Endodermal cell (in vitro differentiated cells): ENCODE measurements around the gene CFAP298. TPM values are rescaled to one million over a fixed set of nuclear protein-coding genes. Genes with fewer than 3 reads are reported as not detected.

Source experiments
- DNase-seq: peaks from one replicate; pipeline ENCODE4 v3.0.0-alpha.2; 2017
- H3K27ac ChIP-seq: 2 replicates; pipeline ENCODE4 v1.5.1; 2013; ENCODE audit warnings: mild to moderate bottlenecking, low read depth, low read length, moderate library complexity
- H3K27me3 ChIP-seq: 2 replicates; pipeline ENCODE4 v1.6.1; 2013; ENCODE audit warnings: mild to moderate bottlenecking, low read length, moderate library complexity; ENCODE audit not compliant: insufficient read depth, control insufficient read depth, poor library complexity, severe bottlenecking
- H3K36me3 ChIP-seq: 2 replicates; pipeline ENCODE4 v1.7.0; 2013; ENCODE audit warnings: mild to moderate bottlenecking, low read length, moderate library complexity; ENCODE audit not compliant: control insufficient read depth, insufficient read depth
- H3K4me1 ChIP-seq: one replicate; pipeline ENCODE4 v1.7.0; 2013; ENCODE audit warnings: low read length; ENCODE audit not compliant: control insufficient read depth, insufficient read depth
- H3K4me3 ChIP-seq: 2 replicates; pipeline ENCODE4 v1.5.1; 2013; ENCODE audit warnings: mild to moderate bottlenecking, low read length, moderate library complexity
- H3K9ac ChIP-seq: 2 replicates; pipeline ENCODE4 v1.6.1; 2013; ENCODE audit warnings: mild to moderate bottlenecking, low read length, moderate library complexity; ENCODE audit not compliant: poor library complexity, severe bottlenecking; ENCODE audit errors: extremely low read depth
- H3K9me3 ChIP-seq: 2 replicates; pipeline ENCODE4 v1.6.1; 2013; ENCODE audit warnings: mild to moderate bottlenecking, low read length, moderate library complexity; ENCODE audit not compliant: control insufficient read depth
- H3K27ac Mint-ChIP-seq: 2 replicates; pipeline ENCODE4 v1.8.0; 2020; ENCODE audit warnings: mixed read lengths
- H3K27me3 Mint-ChIP-seq: 2 replicates; pipeline ENCODE4 v1.8.0; 2021; ENCODE audit warnings: mild to moderate bottlenecking, mixed read lengths; ENCODE audit not compliant: insufficient read depth
- H3K36me3 Mint-ChIP-seq: 2 replicates; pipeline ENCODE4 v1.8.0; 2020; ENCODE audit warnings: low read depth, mixed read lengths
- H3K4me1 Mint-ChIP-seq: 2 replicates; pipeline ENCODE4 v1.8.0; 2020; ENCODE audit warnings: mixed read lengths
- H3K4me3 Mint-ChIP-seq: 2 replicates; pipeline ENCODE4 v1.8.0; 2020; ENCODE audit warnings: mild to moderate bottlenecking, moderate library complexity, mixed read lengths
- H3K9me3 Mint-ChIP-seq: 2 replicates; pipeline ENCODE4 v1.8.0; 2020; ENCODE audit warnings: mild to moderate bottlenecking, mixed read lengths
- WGBS, 2 experiments: methylation state at CpG; one replicate each; pipeline versions ENCODE4 v1.1.5 to v1.1.7; 2013; ENCODE audit warnings: missing lambda C conversion rate in 2 of 2, mixed read lengths in 1 of 2; ENCODE audit not compliant: insufficient coverage in 1 of 2, insufficient read length in 1 of 2; 5-methylcytosine and 5-hydroxymethylcytosine counted together
- total RNA-seq, 2 donors: library from RNA; stranded (reverse); fragmentation: NEBNext Ultra II Directional in 1 of 2; extraction: Animal tissue kit (Norgen Biotek cat#: 25700) in 1 of 2; gene quantifications; 2 replicates in 1 of 2; 3 replicates in 1 of 2; pipeline ENCODE4 v1.2.1, GENCODE V29; 2021
- TF ChIP-seq, protein P1 (sequence below): fragments of 200-600 bp; sonication (generic); conservative IDR thresholded peaks from 2 replicates; pipeline ENCODE4 v1.5.0; 2021; ENCODE audit warnings: antibody characterized with exemption, mild to moderate bottlenecking

Gene CFAP298
- total RNA-seq, 2 donors from 2014 or later: 57.3 to 62.2 TPM

DNA sequence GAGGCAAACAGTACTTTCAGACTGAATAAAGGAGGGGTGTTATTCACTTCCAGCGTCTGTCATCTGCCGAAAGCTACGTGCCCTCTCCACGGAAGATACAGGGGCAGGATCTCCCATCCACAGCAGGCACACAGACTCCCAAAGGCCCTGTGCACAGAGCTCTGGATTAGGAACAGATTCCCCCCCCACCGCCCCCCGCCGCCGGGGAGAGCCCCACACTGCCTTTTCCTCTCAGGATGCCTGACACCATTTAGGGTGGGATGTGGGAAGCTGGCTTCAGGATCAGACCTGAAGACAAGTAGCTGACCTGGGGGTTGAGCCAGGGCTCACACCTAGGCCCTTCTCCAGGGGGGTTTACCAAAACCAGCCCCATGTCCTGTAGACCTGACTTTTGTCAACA lies 18.5 kb downstream of the CFAP298 start:
- H3K36me3 ChIP-seq: peaks cover 2% of the 10 kb centered on the region
- WGBS, 2 experiments: 95 to 100% methylated on average over 1 to 8 of the region's 8 CpGs
- no peaks in the 10 kb centered on the region for H3K27me3 Mint-ChIP-seq
- H3K27ac ChIP-seq: no peak overlapping the region
- TF ChIP-seq, protein P1, sequence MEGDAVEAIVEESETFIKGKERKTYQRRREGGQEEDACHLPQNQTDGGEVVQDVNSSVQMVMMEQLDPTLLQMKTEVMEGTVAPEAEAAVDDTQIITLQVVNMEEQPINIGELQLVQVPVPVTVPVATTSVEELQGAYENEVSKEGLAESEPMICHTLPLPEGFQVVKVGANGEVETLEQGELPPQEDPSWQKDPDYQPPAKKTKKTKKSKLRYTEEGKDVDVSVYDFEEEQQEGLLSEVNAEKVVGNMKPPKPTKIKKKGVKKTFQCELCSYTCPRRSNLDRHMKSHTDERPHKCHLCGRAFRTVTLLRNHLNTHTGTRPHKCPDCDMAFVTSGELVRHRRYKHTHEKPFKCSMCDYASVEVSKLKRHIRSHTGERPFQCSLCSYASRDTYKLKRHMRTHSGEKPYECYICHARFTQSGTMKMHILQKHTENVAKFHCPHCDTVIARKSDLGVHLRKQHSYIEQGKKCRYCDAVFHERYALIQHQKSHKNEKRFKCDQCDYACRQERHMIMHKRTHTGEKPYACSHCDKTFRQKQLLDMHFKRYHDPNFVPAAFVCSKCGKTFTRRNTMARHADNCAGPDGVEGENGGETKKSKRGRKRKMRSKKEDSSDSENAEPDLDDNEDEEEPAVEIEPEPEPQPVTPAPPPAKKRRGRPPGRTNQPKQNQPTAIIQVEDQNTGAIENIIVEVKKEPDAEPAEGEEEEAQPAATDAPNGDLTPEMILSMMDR: no peak
- no peaks in the 10 kb centered on the region for H3K4me1 ChIP-seq
- H3K4me3 Mint-ChIP-seq: no peak overlapping the region
- no peaks in the 10 kb centered on the region for H3K27me3 ChIP-seq
- no peak for DNase-seq
- H3K4me3 ChIP-seq: no peak overlapping the region
- no peaks in the 10 kb centered on the region for H3K9me3 Mint-ChIP-seq
- H3K9ac ChIP-seq: no peak overlapping the region
- peaks cover 11% of the 10 kb centered on the region for H3K36me3 Mint-ChIP-seq
- H3K4me1 Mint-ChIP-seq: peaks cover 8% of the 10 kb centered on the region
- H3K9me3 ChIP-seq: no peaks in the 10 kb centered on the region
- no peak overlapping the region for H3K27ac Mint-ChIP-seq

DNA sequence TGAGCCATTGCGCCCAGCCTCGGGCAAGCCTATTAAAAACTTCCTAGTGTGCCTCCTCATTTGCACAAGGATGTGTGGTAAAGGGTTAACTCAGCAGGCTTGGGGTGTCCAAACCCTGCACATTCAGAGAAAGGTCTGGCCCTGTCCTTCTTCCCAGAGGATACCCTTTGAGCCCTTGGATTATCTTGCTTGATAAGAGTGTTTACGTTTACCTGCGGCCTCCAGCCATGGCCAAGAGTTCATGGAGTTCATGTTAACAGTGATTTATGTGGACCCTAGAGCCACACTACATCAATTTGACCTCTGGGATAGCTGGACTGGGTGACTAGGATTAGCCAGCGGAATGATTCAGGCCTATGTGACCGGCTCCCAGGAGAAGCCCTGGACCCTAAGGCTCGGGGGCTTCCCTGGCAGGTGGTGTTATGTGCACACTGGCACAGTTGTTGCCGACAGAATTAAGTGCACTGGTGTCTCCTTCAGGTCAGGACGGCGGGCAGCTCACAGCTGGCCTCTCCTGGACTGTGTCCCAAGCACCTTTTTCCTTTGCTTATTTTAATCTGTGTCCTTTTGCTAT lies 19.2 kb downstream of the CFAP298 start:
- Mint-ChIP-seq H3K36me3 (peaks cover 10% of the 10 kb centered on the region), H3K27ac (no peak overlapping the region), H3K27me3 (no peaks in the 10 kb centered on the region), H3K4me1 (peaks cover 8% of the 10 kb centered on the region), H3K4me3 (no peak overlapping the region), H3K9me3 (no peaks in the 10 kb centered on the region)
- H3K9me3 ChIP-seq: no peaks in the 10 kb centered on the region
- TF ChIP-seq, protein P1: no peak
- H3K27me3 ChIP-seq: no peaks in the 10 kb centered on the region
- no peak overlapping the region for H3K4me3 ChIP-seq
- DNase-seq: no peak
- no peak overlapping the region for H3K27ac ChIP-seq
- no peak overlapping the region for H3K9ac ChIP-seq
- WGBS, 2 experiments: 89 to 93% methylated on average over 4 to 10 of the region's 10 CpGs
- H3K4me1 ChIP-seq: no peaks in the 10 kb centered on the region
- no peaks in the 10 kb centered on the region for H3K36me3 ChIP-seq

- TF ChIP-seq, protein P1: no peak
- no peak overlapping the region for H3K9ac ChIP-seq
- Mint-ChIP-seq H3K9me3 (no peaks in the 10 kb centered on the region), H3K36me3 (no peaks in the 10 kb centered on the region), H3K4me1 (peaks cover 8% of the 10 kb centered on the region), H3K27me3 (no peaks in the 10 kb centered on the region), H3K27ac (no peak overlapping the region), H3K4me3 (no peak overlapping the region)
- WGBS, 2 experiments: 89 to 96% methylated on average over 3 to 4 of the region's 4 CpGs
- H3K4me1 ChIP-seq: no peaks in the 10 kb centered on the region
- no peaks in the 10 kb centered on the region for H3K27me3 ChIP-seq
- no peak overlapping the region for H3K27ac ChIP-seq
- no peak for DNase-seq
- H3K36me3 ChIP-seq: no peaks in the 10 kb centered on the region
- H3K9me3 ChIP-seq: no peaks in the 10 kb centered on the region
- no peak overlapping the region for H3K4me3 ChIP-seq
These were observed 22.0 kb downstream of the CFAP298 start for GRCh38 chr21:32590130-32590529.
